Measurements from ENCODE around the gene OVCA2.

Gene OVCA2

DNA sequence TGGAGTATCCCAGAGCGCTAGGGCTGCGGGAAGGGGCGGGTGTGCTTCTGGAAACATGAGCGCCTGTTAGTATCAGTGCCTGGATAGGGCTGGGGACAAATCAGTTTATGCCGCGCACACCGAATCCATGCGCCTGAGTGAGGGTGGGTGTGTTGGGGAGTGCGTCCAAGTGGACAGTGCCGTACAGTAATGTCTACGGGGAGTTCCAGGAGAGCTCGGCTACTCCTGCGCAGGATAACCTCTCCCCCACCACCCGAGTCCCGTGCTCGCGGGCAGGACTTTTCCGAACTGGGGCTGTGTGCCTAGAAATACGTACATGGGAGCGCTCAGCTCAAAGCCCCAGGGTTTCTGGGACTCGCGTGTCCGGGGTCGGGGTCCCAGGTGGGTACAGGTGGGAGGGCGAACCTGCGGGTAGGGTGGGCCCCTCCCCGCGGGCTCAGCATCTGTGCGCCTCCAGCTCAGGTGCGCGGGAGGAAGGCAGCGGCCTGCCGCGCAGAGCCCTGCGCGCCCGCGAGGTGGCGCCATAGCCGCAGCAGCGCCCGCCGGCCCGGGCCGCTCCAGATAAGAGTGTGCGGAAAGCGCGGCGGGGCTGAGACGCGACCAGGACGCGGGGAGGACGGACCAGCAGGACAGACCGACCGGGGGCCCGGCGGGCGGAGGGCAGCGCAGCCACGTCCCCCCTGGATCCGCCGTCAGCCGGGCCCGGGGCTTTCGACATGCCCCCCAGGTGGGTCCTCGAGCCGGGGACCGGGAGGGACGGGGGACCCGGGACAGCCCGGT is 12.9 kb downstream of the OVCA2 start, which contains the start of gene HIC1:
Gene HIC1 (plus strand): TSS at position 592 of the 780 bp plus-strand sequence. CDS start 1,588 bp downstream, outside the sequence.
- peak; percentile 74 to 87 for DNase-seq
- TF ChIP-seq, protein P1, sequence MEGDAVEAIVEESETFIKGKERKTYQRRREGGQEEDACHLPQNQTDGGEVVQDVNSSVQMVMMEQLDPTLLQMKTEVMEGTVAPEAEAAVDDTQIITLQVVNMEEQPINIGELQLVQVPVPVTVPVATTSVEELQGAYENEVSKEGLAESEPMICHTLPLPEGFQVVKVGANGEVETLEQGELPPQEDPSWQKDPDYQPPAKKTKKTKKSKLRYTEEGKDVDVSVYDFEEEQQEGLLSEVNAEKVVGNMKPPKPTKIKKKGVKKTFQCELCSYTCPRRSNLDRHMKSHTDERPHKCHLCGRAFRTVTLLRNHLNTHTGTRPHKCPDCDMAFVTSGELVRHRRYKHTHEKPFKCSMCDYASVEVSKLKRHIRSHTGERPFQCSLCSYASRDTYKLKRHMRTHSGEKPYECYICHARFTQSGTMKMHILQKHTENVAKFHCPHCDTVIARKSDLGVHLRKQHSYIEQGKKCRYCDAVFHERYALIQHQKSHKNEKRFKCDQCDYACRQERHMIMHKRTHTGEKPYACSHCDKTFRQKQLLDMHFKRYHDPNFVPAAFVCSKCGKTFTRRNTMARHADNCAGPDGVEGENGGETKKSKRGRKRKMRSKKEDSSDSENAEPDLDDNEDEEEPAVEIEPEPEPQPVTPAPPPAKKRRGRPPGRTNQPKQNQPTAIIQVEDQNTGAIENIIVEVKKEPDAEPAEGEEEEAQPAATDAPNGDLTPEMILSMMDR (IDR thresholded peaks at IDR 0.05), result peak; percentile 97 to 98
- Histone ChIP-seq H3K27ac (peak within 1 kb of the TSS; percentile 65 to 69), H3K36me3 (peaks cover 0 to 23% (median 6%) of the 10 kb centered on the region in 3 donors), H3K4me3 (peak within 1 kb of the TSS; percentile 51 to 60), H3K4me1 (peaks cover 0 to 52% (median 41%) of the 10 kb centered on the region in 4 donors), H3K9me3 (no peaks in the 10 kb centered on the region), H3K27me3 (peaks cover 0 to 51% of the 10 kb centered on the region in 2 donors)
- intact Hi-C loops (cut with DNase I; ENCODE audit: low total_unique reads), result loop anchor here (2.0 kb wide), 1 partner anchor 190 kb away; no protein-coding TSS in a partner anchor

DNA sequence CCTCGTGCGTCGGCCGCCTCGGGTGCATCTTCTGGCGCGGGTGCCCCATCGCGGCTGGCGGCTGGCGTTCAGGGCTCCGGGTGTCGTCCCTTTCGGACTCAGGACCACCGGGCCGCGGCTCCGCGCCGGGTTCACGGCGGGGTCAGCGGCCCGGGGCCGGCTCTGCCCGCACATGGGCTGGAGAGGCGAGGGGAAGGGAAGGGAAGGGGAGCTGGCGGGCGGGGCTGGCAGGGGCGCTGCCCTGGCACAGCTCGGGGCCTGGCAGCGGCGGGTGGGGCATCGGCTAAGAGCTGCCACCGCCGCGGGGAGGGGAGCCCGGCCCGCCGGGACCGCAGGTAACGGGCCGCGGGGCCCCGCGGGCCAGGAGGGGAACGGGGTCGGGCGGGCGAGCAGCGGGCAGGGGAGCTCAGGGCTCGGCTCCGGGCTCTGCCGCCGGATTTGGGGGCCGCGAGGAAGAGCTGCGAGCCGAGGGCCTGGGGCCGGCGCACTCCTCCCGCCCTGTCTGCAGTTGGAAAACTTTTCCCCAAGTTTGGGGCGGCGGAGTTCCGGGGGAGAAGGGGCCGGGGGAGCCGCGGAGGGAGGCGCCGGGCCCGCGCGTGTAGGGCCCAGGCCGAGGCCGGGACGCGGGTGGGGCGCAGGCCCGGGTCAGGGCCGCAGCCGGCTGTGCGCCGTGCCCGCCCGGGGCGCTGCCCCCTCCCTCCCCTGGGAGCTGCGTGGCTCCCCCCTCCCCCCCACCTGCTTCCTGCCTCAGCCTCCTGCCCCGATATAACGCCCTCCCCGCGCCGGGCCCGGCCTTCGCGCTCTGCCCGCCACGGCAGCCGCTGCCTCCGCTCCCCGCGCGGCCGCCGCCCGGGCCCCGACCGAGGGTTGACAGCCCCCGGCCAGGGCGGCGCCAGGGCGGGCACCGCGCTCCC is 13.7 kb downstream of the OVCA2 start:
- Histone ChIP-seq H3K27ac (peak overlapping the region; percentile 65 to 69), H3K36me3 (peaks cover 0 to 31% (median 10%) of the 10 kb centered on the region in 3 donors), H3K4me3 (peak overlapping the region; percentile 51 to 60), H3K4me1 (peaks cover 0 to 46% (median 36%) of the 10 kb centered on the region in 4 donors), H3K9me3 (no peaks in the 10 kb centered on the region), H3K27me3 (peaks cover 0 to 45% of the 10 kb centered on the region in 2 donors)
- TF ChIP-seq, protein P1 (IDR thresholded peaks at IDR 0.05), result no peak
- no peak for DNase-seq
- intact Hi-C loops (cut with DNase I; ENCODE audit: low total_unique reads), result loop anchor here (2.0 kb wide), 1 partner anchor 189 kb away; no protein-coding TSS in a partner anchor

DNA sequence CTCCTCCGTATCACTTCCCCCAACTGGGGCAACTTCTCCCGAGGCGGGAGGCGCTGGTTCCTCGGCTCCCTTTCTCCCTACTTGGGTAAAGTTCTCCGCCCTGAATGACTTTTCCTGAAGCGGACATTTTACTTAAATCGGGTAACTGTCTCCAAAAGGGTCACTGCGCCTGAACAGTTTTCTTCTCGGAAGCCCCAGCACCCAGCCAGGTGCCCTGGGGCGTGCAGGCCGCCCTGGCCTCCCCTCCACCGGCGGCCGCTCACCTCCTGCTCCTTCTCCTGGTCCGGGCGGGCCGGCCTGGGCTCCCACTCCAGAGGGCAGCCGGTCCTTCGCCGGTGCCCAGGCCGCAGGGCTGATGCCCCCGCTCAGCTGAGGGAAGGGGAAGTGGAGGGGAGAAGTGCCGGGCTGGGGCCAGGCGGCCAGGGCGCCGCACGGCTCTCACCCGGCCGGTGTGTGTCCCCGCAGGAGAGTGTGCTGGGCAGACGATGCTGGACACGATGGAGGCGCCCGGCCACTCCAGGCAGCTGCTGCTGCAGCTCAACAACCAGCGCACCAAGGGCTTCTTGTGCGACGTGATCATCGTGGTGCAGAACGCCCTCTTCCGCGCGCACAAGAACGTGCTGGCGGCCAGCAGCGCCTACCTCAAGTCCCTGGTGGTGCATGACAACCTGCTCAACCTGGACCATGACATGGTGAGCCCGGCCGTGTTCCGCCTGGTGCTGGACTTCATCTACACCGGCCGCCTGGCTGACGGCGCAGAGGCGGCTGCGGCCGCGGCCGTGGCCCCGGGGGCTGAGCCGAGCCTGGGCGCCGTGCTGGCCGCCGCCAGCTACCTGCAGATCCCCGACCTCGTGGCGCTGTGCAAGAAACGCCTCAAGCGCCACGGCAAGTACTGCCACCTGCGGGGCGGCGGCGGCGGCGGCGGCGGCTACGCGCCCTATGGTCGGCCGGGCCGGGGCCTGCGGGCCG is 14.7 kb downstream of the OVCA2 start:
- H3K4me3 ChIP-seq, result peak overlapping the region; percentile 51 to 60
- DNase-seq, result no peak
- H3K4me1 ChIP-seq, result peaks cover 0 to 37% (median 27%) of the 10 kb centered on the region in 4 donors
- H3K36me3 ChIP-seq, result peaks cover 0 to 40% (median 15%) of the 10 kb centered on the region in 3 donors
- intact Hi-C loops (cut with DNase I; ENCODE audit: low total_unique reads), result no loop called here
- TF ChIP-seq, protein P1 (IDR thresholded peaks at IDR 0.05), result no peak
- peaks cover 0 to 36% of the 10 kb centered on the region in 2 donors for H3K27me3 ChIP-seq
- no peaks in the 10 kb centered on the region for H3K9me3 ChIP-seq
- H3K27ac ChIP-seq, result peak overlapping the region; percentile 55 to 69

DNA sequence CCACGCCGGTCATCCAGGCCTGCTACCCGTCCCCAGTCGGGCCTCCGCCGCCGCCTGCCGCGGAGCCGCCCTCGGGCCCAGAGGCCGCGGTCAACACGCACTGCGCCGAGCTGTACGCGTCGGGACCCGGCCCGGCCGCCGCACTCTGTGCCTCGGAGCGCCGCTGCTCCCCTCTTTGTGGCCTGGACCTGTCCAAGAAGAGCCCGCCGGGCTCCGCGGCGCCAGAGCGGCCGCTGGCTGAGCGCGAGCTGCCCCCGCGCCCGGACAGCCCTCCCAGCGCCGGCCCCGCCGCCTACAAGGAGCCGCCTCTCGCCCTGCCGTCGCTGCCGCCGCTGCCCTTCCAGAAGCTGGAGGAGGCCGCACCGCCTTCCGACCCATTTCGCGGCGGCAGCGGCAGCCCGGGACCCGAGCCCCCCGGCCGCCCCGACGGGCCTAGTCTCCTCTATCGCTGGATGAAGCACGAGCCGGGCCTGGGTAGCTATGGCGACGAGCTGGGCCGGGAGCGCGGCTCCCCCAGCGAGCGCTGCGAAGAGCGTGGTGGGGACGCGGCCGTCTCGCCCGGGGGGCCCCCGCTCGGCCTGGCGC is 15.4 kb downstream of the OVCA2 start:
- H3K27ac ChIP-seq, result no peak overlapping the region
- DNase-seq, result no peak
- no peaks in the 10 kb centered on the region for H3K9me3 ChIP-seq
- peak overlapping the region; percentile 51 to 60 for H3K4me3 ChIP-seq
- intact Hi-C loops (cut with DNase I; ENCODE audit: low total_unique reads), result no loop called here
- H3K36me3 ChIP-seq, result peaks cover 0 to 48% (median 16%) of the 10 kb centered on the region in 3 donors
- TF ChIP-seq, protein P1 (IDR thresholded peaks at IDR 0.05), result no peak
- H3K27me3 ChIP-seq, result peaks cover 0 to 30% of the 10 kb centered on the region in 2 donors
- H3K4me1 ChIP-seq, result peaks cover 0 to 35% (median 25%) of the 10 kb centered on the region in 4 donors
